Gastroesophageal sphincter (tissue), 4 donors: ENCODE data around the gene C2orf76. TPM values are rescaled to one million over a fixed set of nuclear protein-coding genes. Genes with fewer than 3 reads are reported as not detected.
A peak's percentile ranks its signal among the peaks of the same experiment; 100 is the strongest.

ENCODE experiments used
- ATAC-seq: fragments of 150-250 bp; one replicate; pipeline ENCODE4 v1.9.1; 2016; ENCODE audit warnings: mild to moderate bottlenecking, moderate library complexity
- H3K27ac ChIP-seq, 4 donors: fragments of 200-600 bp; sonication (generic) in 3 of 4; 1 replicate in 3 of 4; 2 replicates in 1 of 4; pipeline ENCODE4 v1.5.1; 2016 to 2019
- H3K27me3 ChIP-seq: fragments of 200-600 bp; sonication (generic); one replicate; pipeline ENCODE4 v1.5.1; 2019
- H3K36me3 ChIP-seq, 2 donors: fragments of 200-600 bp; sonication (generic); one replicate each; pipeline ENCODE4 v1.5.1; 2019; ENCODE audit warnings: control low read depth in 1 of 2
- H3K4me1 ChIP-seq, 3 donors: fragments of 200-600 bp; sonication (generic); 1 replicate in 2 of 3; 2 replicates in 1 of 3; pipeline ENCODE4 v1.5.1; 2016 to 2019; ENCODE audit warnings: control low read depth in 2 of 3
- H3K4me3 ChIP-seq, 2 donors: fragments of 200-600 bp; sonication (generic); one replicate each; pipeline ENCODE4 v1.5.1; 2019; ENCODE audit warnings: mild to moderate bottlenecking in 1 of 2, moderate library complexity in 1 of 2
- H3K9me3 ChIP-seq, 3 donors: fragments of 200-600 bp; sonication (generic); one replicate each; pipeline ENCODE4 v1.5.1; 2017 to 2019; ENCODE audit warnings: control low read depth in 2 of 3
- EP300 ChIP-seq: sonication (generic); formaldehyde crosslinking; IDR thresholded peaks from one replicate; pipeline ENCODE4 v1.6.1; 2017; ENCODE audit warnings: antibody characterized with exemption, mild to moderate bottlenecking
- POLR2A ChIP-seq, 2 donors: fragments of 450-650 bp; IDR thresholded peaks; one replicate each; pipeline ENCODE4 v1.6.1; 2017; ENCODE audit warnings: antibody characterized with exemption in 2 of 2, mild to moderate bottlenecking in 2 of 2, moderate library complexity in 1 of 2
- POLR2AphosphoS5 ChIP-seq: sonication (generic); formaldehyde crosslinking; IDR thresholded peaks from one replicate; pipeline ENCODE4 v1.6.1; 2017; ENCODE audit warnings: antibody characterized with exemption
- WGBS, 2 donors: methylation state at CpG; one replicate each; pipeline ENCODE4 v1.1.5; 2018; ENCODE audit warnings: low coverage in 1 of 2; 5-methylcytosine and 5-hydroxymethylcytosine counted together
- total RNA-seq, 4 donors: library from RNA; depleted of rRNA; stranded (reverse); fragments of >200 nt; gene quantifications; one replicate each; pipeline ENCODE4 v1.1.0, GENCODE V29; 2016
- TF ChIP-seq, protein P1 (sequence below), 4 experiments: fragments of 200-600 bp in 2 of 4; fragments of 450-650 bp in 2 of 4; sonication (generic) in 1 of 4; IDR thresholded peaks; one replicate each; pipeline ENCODE4 v1.5.1; 2017 to 2019; ENCODE audit warnings: antibody characterized with exemption in 4 of 4, mild to moderate bottlenecking in 2 of 4, moderate library complexity in 2 of 4

The C2orf76 gene
- total RNA-seq, 4 donors from 2014 or later: 9.2 to 17.3 (median 11.9) TPM

DNA sequence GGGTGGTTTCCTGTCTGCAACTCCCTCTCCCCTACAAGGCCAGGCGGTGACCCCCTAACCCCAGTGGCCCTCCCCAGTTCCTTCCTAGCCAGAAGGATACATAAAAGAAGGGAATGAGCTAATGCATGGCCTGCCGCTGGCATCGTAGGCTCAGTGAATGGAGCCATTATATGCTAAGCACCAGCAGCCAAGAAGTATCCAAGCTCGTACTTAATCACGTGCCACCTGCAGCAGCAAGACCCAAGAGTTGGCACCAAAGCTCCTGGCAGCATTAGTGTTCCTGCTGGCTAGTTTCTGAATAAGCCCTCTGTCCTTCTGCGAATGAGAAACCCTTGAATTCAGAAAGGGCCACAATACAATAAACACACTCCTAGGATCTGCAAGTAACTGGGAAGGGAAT lies 4.5 kb upstream of the C2orf76 start:
- H3K27ac ChIP-seq: no peak overlapping the region
- 100% methylated on average over 4 of the region's 6 CpGs; no CpG with 5 or more reads in 1 of the 2 donors for WGBS, 2 donors
- H3K27me3 ChIP-seq: no peaks in the 10 kb centered on the region
- TF ChIP-seq, protein P1, sequence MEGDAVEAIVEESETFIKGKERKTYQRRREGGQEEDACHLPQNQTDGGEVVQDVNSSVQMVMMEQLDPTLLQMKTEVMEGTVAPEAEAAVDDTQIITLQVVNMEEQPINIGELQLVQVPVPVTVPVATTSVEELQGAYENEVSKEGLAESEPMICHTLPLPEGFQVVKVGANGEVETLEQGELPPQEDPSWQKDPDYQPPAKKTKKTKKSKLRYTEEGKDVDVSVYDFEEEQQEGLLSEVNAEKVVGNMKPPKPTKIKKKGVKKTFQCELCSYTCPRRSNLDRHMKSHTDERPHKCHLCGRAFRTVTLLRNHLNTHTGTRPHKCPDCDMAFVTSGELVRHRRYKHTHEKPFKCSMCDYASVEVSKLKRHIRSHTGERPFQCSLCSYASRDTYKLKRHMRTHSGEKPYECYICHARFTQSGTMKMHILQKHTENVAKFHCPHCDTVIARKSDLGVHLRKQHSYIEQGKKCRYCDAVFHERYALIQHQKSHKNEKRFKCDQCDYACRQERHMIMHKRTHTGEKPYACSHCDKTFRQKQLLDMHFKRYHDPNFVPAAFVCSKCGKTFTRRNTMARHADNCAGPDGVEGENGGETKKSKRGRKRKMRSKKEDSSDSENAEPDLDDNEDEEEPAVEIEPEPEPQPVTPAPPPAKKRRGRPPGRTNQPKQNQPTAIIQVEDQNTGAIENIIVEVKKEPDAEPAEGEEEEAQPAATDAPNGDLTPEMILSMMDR (IDR thresholded peaks at IDR 0.05): no peak
- H3K36me3 ChIP-seq: peaks cover 0 to 73% of the 10 kb centered on the region in 2 donors
- peaks cover 0 to 21% (median 6%) of the 10 kb centered on the region in 3 donors for H3K4me1 ChIP-seq
- peaks cover 0 to 17% (median 0%) of the 10 kb centered on the region in 3 donors for H3K9me3 ChIP-seq
- ATAC-seq: no peak
- no peak overlapping the region for H3K4me3 ChIP-seq

DNA sequence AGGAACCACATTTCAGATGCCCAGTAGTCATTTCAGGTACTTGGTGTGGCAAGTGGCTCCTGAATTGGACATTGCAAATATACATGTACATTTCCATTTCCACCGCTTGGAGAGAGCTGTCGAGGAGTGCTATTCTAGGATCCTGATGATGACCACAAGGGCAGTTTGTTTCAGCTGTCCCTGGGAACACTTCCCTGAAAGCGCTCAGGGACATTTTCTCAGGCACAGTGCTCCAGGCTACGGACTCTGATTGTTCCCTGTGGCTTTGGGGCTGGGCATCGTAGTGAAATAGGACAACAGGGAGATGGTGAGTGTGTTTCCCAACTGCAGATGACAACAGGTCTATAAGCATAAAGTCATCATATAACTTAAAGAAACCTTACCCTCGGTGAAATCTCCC lies 3.2 kb upstream of the C2orf76 start:
- WGBS, 2 donors: 84 to 100% methylated on average over 3 to 4 of the region's 6 CpGs
- ATAC-seq: no peak
- Histone ChIP-seq H3K4me1 (peaks cover 4 to 33% (median 12%) of the 10 kb centered on the region in 3 donors), H3K27me3 (no peaks in the 10 kb centered on the region), H3K36me3 (peaks cover 0 to 68% of the 10 kb centered on the region in 2 donors), H3K4me3 (no peak overlapping the region), H3K27ac (no peak overlapping the region), H3K9me3 (peaks cover 0 to 17% (median 0%) of the 10 kb centered on the region in 3 donors)
- TF ChIP-seq EP300: no peak
- TF ChIP-seq POLR2A (IDR thresholded peaks at IDR 0.05): no peak
- no peak for TF ChIP-seq POLR2AphosphoS5
- TF ChIP-seq, protein P1 (IDR thresholded peaks at IDR 0.05): no peak

DNA sequence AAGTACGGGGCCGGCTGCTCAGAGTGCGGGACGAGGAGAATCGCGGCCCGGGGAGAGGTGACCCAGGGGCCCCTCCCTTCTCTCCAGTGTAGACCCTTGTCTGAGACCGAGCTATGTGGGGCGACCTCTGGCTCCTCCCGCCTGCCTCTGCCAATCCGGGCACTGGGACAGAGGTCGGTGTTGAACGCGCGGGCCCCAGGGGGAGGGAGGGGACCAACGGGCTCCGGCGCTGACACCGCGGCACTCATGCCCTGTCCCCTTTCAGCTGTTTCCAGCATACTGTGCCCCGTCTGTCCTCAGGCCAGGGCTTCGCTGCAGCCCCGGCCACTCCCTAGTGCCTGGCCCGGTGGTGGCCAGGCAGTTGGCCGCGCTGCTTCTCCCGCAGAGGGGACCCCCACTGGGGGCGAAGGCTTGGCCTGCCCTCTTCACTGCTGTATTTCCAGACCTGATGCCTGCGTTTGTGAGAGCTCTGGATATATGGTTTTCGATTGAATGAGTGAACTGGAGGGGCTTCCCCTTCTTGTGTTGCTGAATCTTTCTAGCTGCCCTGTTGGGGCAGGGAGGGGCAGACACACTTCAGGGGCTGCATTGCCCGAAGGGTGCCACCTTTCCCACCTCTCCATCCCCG lies 952 bp upstream of the C2orf76 start:
- TF ChIP-seq, protein P1 (IDR thresholded peaks at IDR 0.05): peak in 1 of 4 experiments; percentile 12
- TF ChIP-seq EP300: no peak
- peak; percentile 29 for ATAC-seq
- H3K27me3 ChIP-seq: no peaks in the 10 kb centered on the region
- no peaks in the 10 kb centered on the region for H3K9me3 ChIP-seq
- H3K4me3 ChIP-seq: peak overlapping the region; percentile 71 to 85
- H3K27ac ChIP-seq: peak overlapping the region in 3 of 4 donors; percentile 77 to 89 (median 86)
- 0 to 6% methylated on average over 4 to 5 of the region's 32 CpGs for WGBS, 2 donors
- peaks cover 0 to 46% of the 10 kb centered on the region in 2 donors for H3K36me3 ChIP-seq
- peaks cover 4 to 41% (median 12%) of the 10 kb centered on the region in 3 donors for H3K4me1 ChIP-seq

DNA sequence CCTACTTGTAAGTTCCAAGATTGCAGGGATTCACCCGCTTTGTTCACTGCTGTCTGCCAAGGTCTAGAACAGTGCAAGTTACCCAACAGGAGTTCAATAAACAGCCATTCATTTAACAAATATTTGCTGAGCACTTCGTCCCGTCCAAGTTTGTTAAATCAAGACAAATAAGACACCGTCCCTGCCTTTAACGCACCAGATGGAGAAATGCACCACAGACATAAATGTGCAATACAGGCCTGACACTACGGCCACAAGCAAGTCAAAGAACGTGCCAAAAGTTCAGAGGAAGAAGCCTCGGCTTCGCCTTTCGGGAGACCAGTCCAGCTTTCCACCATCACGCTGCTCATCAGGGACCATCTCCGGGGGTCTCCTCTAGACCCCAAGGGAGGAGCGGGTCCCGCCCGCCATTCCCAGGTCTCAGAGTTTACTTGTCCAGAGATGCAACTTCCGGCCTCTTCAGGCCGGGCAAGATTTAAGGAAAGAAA lies 429 bp downstream of the C2orf76 start:
- no peaks in the 10 kb centered on the region for H3K27me3 ChIP-seq
- peak overlapping the region; percentile 51 to 89 (median 82) for H3K27ac ChIP-seq
- peaks cover 0 to 32% of the 10 kb centered on the region in 2 donors for H3K36me3 ChIP-seq
- 1 to 6% methylated on average over 5 to 12 of the region's 17 CpGs for WGBS, 2 donors
- no peaks in the 10 kb centered on the region for H3K9me3 ChIP-seq
- H3K4me3 ChIP-seq: peak overlapping the region; percentile 71 to 85
- TF ChIP-seq, protein P1 (IDR thresholded peaks at IDR 0.05): no peak
- TF ChIP-seq EP300 (no peak), POLR2AphosphoS5 (no peak), POLR2A (IDR thresholded peaks at IDR 0.05) (no peak)
- H3K4me1 ChIP-seq: peaks cover 4 to 41% (median 12%) of the 10 kb centered on the region in 3 donors
- peak; percentile 3 for ATAC-seq

DNA sequence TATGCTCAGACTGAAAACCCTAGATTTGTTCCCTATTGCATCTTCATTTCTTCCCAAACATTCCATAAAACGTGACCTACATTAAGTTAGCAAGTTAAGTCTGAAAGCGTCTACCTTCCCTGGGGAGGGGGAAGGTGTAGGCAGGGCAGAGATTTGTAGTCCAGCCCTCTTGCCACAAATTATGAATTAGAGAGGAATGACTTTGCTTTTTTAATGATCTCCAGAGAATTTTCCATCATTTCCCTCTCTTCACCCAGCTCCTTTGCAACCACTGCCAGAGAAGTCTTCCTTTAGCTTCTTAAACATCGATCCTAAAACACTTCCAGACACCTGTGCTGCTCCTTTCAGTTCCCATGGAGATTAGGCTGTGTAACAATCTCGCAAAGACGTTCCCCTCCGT lies 1.2 kb downstream of the C2orf76 start:
- Histone ChIP-seq H3K27me3 (no peaks in the 10 kb centered on the region), H3K9me3 (no peaks in the 10 kb centered on the region), H3K36me3 (peaks cover 0 to 24% of the 10 kb centered on the region in 2 donors), H3K4me3 (peak overlapping the region; percentile 71 to 85), H3K4me1 (peaks cover 4 to 39% (median 12%) of the 10 kb centered on the region in 3 donors), H3K27ac (peak overlapping the region in 3 of 4 donors; percentile 77 to 89 (median 86))
- no peak for ATAC-seq
- 31 to 52% methylated on average over 5 to 6 of the region's 6 CpGs for WGBS, 2 donors
- TF ChIP-seq EP300: no peak
- TF ChIP-seq POLR2A (IDR thresholded peaks at IDR 0.05): no peak
- TF ChIP-seq, protein P1 (IDR thresholded peaks at IDR 0.05): no peak
- TF ChIP-seq POLR2AphosphoS5: no peak
